HG03521 (cell line): ENCODE data around the gene ADGRG1.

Experiments
- ATAC-seq: cut with Tn5 transposase; IDR thresholded peaks from one replicate; pipeline ENCODE4 v1.9.1; 2021; ENCODE audit warnings: mild to moderate bottlenecking, moderate library complexity; ENCODE audit not compliant: unreplicated experiment

The ADGRG1 gene

DNA sequence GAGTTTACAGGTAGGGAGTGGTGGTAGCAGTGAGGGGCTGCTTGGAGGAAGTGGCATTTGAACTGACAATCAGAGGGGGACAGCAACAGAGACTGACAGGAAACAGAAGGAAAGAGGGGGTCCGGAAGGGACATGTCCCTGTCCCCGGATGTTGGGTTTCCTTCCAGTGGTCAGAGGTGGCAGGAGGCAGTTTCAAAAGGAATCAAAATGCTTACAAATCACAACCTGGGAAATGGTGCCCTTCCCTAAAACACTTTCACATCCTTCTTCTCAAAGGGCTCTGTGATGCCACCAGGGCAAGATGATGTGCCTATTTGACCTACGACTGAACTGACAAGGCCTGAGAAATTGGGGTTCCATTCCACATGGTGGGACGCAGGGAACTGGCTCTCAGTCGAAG, 19.7 kb downstream of the ADGRG1 start:
- ATAC-seq: no peak

DNA sequence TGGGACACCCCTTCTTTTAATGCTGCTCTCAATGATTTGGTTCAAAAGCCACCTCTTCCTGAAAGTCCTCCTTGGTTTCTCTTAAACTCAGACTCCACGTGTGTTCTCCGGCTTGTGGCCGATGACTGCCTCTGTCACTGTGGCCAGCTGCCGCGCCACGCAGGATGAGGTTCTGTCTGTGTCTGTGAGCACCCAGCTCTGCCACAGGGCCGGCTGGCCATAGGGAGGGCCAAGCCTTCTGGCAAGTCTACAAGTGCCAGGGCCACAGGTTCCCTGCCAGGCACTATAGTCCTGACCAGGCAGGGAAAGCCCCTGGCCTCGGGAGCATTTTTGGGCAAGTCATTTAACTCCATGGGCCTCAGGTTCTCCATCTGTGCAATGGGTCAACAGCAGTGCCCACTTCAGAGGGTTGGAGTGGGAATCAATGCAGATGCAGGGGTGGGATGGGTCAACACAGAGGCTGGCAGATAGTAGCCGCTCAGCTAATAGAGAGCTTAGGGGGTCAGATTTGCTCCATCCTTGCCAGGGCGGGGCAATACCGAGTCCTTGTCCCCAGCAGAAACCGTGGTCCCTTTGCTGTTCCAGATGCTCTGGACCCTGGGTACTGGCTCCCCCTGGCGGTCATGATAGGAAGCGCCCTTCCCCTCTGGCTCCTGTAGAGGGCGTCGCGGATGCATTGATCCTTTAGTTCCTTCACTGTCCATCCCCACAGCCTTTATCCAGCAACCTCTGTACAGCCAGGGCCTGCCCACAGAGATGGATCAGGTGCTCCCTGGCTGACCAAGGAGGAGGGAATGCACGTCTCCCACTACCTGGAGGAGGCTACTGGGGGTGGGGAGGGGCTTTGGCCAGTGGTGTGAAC, 20.4 kb downstream of the ADGRG1 start:
- no peak for ATAC-seq

DNA sequence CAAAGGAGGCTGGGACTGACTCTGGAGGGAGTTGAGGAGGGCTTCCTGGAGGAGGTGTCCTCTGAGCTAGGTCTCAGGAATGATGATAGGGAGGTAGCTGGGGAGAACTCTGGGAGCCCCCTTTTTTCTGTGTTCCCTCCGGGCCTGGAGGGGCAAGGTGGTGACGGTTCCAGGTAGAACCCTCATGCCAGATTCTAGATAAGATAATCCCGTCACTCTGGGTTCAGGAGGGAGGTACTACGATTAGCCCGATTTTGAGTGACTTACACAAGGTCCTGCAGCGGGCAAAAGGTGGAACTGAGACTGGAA, 21.0 kb downstream of the ADGRG1 start:
- ATAC-seq: no peak

DNA sequence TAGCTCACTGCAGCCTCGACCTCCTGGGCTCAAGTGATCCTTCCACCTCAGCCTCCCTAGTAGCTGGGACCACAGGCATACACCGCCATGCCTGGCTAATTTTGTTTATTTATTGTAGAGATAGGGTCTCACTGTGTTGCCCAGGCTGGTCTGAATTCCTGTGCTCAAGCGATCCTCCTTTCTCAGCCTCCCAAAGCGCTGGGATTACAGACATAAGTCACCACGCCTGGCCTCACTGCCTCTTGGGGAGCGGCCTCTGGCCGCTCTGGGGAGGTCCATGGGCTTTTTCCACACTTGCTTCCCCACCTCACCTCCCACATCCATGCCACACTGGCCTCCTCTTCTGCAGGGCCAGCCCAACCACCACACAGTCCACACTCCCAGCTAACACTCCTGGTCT, 21.4 kb downstream of the ADGRG1 start:
- no peak for ATAC-seq

DNA sequence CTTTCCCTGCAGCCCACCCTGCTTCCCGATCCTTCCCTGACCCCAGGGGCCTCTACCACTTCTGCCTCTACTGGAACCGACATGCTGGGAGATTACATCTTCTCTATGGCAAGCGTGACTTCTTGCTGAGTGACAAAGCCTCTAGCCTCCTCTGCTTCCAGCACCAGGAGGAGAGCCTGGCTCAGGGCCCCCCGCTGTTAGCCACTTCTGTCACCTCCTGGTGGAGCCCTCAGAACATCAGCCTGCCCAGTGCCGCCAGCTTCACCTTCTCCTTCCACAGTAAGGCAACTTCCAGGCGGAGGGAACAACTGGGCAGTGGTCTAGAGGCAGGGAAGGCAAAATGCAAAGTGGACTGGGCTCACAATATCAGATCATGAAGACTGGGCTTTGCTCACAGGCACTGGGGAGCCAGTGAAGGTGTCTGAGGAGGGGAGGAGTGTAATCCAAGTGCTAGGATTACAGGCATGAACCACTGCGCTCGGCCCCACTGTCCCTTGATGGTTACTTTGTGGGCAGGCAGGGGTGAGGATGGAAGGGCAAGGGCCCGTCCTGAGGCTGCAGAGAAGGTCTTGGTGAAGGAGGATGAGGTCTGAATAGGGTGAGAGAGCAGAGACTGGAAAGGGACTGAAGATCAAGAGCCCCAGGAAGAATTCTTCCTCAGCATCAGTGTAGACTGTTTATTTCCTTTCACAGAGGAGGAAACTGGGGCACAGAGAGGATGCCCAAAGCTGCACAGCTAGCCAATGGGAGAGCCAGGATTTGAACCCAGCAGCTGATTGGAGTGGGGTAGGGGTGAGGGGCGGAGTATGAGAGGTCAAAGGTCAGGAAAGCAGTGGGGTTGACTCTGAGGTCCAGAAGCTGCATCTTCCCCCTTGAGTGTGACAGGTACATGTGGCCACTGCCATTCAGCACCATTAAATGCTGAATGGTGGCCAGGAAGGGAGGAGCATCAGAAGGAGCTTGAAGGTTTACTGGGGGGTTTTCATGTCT, 23.2 kb downstream of the ADGRG1 start:
- ATAC-seq: no peak

DNA sequence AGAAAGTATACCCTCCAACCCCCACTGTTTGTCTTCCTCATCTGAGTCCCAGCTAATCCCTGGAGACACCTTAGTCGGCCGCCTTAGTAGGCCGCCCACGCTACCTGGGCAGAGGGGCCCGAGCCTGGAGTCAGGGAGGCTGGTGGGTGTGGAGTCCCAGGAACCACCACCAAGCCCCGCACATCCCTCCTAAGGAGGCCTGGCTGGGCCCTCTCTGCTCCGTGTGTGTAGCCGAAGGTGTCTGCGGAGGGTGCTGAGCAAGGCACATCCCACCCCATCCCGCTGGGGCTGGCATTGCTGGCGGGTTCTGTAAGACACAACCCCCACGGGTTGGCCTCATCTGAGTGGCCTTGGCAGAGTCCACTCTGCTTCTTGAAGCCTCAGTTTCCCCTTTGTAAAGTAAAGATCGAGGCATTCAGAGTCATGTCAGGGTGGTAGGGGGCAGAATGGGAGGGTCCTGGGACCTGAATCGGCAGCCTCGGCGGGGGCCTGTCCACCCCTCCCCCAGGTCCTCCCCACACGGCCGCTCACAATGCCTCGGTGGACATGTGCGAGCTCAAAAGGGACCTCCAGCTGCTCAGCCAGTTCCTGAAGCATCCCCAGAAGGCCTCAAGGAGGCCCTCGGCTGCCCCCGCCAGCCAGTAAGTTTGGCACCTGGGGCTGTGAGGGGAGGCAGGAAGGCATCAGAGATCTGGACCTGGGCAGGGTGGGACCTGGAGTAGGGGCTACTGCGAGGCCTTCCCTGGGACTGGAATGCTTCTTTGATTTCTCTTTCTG, 24.5 kb downstream of the ADGRG1 start:
- ATAC-seq: no peak

DNA sequence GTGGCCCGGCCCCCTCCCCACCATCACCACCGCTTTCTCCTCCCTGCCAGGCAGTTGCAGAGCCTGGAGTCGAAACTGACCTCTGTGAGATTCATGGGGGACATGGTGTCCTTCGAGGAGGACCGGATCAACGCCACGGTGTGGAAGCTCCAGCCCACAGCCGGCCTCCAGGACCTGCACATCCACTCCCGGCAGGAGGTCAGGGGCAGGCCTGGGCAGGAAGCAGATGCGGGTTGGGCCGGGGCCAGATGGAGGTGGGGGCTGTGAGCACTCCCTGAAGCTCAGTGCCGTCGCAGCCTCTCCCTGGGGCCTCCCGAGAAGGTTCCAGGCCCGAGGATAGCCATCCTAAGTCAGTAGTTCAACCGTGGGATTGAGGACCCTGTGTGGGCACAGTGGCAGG, 25.5 kb downstream of the ADGRG1 start:
- no peak for ATAC-seq

DNA sequence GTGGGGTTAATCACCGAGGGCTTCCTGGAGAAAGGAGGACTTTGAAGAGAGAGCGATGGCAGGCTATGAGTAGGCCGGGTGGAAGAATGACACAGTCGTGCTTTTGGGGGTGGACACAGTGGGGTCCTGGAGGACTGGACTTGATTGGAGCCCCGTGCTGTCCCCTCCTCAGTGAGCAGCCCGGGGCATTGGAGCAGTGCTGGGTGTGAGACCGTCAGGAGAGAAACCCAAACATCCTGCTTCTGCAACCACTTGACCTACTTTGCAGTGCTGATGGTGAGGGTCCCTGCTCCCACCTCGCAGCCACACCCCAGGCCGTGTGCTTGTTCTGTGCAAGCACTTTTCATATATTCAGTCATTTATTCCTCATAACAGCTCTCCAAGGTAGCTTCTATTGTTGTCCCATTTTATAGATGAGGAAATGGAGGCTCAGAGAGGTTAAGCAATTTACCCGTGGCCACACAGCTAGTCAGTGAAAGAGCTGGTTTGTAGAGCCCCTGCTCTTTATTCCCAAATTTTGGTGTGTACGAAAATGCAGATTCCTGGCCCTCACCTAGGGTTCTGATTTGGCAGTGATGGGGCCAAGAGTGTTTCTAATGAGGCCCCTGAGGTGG, 28.0 kb downstream of the ADGRG1 start:
- ATAC-seq: no peak

DNA sequence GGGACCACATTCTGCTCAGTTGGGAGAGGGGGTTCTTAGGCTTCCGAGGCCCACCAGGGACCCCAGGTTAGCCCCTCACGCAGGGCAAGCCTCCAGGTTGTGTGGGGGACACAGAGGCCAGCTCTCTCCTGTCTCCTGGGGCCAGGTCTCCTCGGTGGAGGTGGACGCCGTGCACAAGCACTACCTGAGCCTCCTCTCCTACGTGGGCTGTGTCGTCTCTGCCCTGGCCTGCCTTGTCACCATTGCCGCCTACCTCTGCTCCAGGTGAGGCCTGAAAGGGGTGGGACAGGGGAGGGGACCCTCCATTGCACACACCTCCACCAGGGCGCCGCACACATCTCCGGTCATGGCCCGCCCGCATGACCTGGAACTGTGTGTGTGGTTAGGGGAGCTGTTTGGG, 28.8 kb downstream of the ADGRG1 start:
- ATAC-seq: no peak

DNA sequence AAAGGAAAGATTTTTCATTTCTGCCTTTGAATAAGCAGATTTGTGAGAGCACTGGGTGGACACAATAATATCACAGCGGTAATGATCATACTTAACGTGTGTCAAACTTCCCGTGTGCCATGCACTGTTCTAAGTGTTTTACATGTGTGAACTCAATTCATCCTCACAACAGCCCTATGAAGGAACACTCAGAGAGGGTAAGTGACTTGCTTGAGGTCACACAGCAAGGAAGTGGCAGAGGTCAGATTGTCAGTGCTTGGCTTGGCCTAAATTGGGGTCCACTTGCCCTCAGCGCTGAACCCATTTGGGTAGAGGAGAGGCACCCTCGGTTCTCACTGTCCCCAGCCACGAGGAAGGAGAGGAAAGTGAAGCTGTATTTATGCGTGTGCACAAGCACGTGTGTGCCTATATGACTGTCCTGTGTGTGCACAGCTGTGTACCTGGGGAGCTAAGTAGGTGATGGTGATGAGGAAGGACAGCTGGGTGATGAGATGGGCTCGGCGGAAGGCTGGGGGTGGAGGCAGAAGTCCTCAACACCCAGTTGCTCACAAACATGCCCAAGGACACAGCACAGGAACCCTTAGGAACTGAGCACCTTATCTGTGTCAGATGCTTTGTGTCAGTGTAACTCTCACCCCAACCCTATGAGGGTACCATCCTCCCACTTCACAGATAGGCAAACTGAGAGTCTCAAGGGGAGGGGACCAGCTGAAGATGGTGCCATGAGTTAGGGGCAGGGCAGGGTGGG, 29.9 kb downstream of the ADGRG1 start:
- no peak for ATAC-seq

DNA sequence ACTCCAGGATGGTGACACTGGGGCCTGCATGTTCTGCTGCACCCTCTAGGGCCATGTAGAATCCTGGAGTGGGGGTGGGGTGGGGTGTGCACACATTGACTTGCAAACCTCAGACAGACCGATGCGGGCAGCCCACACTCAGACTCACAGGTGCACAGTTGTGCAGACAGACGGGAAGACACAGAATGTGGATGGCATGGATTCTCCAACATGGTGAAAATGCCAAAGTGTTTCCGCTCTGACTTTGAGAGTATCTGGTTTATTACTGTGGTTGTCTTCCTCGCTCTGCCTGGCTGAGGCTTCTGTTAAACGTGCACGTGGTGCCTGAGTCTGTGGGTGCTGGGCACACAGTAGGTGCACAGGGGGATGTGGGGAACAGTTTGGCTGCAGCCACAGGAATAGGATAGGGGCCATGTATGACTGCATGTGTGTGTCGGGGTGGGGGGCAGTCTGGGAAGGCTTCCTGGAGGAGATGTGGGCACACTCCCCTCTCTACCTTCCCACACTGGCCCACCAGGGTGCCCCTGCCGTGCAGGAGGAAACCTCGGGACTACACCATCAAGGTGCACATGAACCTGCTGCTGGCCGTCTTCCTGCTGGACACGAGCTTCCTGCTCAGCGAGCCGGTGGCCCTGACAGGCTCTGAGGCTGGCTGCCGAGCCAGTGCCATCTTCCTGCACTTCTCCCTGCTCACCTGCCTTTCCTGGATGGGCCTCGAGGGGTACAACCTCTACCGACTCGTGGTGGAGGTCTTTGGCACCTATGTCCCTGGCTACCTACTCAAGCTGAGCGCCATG, 30.6 kb downstream of the ADGRG1 start:
- ATAC-seq: no peak

DNA sequence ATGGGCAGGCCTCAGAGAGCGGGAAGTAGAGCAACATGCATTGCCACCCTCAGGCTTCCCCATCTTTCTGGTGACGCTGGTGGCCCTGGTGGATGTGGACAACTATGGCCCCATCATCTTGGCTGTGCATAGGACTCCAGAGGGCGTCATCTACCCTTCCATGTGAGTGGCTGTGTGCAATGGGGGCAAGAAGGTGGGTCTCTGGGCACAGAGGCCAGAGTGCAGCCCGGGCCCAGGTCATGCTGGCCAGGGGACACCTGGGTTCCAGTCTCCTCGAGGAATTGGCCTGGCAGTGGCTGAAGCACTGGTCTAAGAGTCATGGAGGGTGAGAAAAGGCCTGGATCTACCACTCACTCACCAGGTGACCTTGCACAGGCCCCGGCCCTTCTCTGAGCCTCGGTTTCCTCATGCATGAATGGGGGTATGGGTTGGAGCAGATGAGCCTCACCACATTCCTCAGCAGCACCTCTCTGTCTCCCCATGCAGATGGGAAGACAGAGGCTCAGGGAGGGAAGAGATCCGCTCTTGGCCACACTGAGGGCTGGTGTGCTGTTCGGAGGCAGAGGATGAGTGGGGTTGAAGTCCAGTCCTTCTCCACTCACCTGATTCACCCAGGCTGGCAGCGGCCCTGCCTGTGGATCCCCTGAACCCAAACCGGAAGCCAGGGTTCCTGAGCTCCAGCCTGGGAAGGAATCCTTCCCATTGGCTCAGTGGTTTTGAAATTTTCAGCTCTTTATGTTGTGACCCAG, 32.5 kb downstream of the ADGRG1 start:
- no peak for ATAC-seq

DNA sequence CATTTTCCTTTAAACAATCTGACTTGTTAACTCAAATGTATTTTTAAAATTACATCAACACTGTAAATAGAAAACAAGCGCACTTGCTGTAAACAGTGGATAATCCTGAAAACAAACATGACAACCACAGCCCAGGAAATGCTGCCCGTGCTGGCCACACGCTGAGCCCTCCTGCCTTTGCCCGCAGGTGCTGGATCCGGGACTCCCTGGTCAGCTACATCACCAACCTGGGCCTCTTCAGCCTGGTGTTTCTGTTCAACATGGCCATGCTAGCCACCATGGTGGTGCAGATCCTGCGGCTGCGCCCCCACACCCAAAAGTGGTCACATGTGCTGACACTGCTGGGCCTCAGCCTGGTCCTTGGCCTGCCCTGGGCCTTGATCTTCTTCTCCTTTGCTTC, 33.1 kb downstream of the ADGRG1 start:
- no peak for ATAC-seq

DNA sequence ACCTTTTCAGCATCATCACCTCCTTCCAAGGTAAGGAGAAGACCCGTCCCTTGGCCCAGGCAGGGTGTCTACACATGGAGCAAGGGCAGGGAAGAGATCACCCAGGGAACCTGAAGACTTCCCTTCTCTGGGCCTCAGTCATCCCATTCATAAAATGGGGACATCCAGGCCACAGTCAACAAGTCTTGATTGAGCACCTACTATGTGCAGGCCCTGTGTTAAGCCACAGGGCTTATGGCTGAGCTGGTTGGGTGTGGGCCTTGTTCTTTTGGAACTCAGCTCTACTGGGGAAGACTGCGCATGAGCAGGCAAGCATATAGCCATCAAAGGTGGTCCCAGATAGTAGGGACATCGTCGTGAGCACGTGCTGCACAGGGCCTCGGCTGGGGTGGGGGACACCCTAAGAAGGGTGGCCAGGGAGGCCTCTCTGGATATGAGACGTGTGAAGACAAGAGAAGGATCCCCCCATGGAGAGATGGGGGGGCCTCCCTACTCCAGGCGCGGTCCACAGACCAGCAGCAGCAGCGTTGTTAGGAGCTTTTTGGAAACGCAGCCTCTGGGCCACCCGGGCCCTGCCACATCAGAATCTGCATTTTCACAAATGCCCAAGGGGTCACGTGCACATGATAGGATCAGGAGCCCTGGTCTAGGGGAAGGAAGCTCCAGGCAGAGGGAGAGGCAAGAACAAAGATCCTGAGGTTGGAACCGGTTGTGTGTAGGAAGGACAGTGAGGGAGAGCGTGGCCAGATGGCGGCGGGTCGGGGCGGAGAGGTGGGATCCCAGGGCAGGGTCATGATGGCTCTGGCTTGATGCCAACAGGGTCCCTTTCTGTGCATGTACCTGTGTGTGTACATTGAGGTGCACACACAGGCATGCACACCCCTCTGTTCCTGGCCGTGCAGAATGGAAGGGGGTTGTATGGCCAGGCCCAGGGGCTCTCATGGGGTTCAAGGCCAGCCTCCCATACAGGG, 33.8 kb downstream of the ADGRG1 start:
- ATAC-seq: no peak

DNA sequence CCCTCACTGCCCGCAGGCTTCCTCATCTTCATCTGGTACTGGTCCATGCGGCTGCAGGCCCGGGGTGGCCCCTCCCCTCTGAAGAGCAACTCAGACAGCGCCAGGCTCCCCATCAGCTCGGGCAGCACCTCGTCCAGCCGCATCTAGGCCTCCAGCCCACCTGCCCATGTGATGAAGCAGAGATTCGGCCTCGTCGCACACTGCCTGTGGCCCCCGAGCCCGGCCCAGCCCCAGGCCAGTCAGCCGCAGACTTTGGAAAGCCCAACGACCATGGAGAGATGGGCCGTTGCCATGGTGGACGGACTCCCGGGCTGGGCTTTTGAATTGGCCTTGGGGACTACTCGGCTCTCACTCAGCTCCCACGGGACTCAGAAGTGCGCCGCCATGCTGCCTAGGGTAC, 35.0 kb downstream of the ADGRG1 start:
- no peak for ATAC-seq

DNA sequence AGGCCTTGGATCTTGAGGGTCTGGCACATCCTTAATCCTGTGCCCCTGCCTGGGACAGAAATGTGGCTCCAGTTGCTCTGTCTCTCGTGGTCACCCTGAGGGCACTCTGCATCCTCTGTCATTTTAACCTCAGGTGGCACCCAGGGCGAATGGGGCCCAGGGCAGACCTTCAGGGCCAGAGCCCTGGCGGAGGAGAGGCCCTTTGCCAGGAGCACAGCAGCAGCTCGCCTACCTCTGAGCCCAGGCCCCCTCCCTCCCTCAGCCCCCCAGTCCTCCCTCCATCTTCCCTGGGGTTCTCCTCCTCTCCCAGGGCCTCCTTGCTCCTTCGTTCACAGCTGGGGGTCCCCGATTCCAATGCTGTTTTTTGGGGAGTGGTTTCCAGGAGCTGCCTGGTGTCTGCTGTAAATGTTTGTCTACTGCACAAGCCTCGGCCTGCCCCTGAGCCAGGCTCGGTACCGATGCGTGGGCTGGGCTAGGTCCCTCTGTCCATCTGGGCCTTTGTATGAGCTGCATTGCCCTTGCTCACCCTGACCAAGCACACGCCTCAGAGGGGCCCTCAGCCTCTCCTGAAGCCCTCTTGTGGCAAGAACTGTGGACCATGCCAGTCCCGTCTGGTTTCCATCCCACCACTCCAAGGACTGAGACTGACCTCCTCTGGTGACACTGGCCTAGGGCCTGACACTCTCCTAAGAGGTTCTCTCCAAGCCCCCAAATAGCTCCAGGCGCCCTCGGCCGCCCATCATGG, 35.7 kb downstream of the ADGRG1 start:
- ATAC-seq: no peak

DNA sequence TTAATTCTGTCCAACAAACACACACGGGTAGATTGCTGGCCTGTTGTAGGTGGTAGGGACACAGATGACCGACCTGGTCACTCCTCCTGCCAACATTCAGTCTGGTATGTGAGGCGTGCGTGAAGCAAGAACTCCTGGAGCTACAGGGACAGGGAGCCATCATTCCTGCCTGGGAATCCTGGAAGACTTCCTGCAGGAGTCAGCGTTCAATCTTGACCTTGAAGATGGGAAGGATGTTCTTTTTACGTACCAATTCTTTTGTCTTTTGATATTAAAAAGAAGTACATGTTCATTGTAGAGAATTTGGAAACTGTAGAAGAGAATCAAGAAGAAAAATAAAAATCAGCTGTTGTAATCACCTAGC, 36.2 kb downstream of the ADGRG1 start:
- ATAC-seq: no peak
